ENCODE results near the gene CSMD2. TPM values are rescaled to one million over a fixed set of nuclear protein-coding genes. Genes with fewer than 3 reads are reported as not detected.
A peak's percentile ranks its signal among the peaks of the same experiment; 100 is the strongest.
"Not testable (repeated sequence)": the region's sequence is repeated elsewhere in the genome, so short reads cannot be mapped to it uniquely, and the experiment has no call there.

Gene CSMD2
- total and polyA plus RNA-seq, 2 experiments from 2014 or later = 5.3 to 16.6 TPM

DNA sequence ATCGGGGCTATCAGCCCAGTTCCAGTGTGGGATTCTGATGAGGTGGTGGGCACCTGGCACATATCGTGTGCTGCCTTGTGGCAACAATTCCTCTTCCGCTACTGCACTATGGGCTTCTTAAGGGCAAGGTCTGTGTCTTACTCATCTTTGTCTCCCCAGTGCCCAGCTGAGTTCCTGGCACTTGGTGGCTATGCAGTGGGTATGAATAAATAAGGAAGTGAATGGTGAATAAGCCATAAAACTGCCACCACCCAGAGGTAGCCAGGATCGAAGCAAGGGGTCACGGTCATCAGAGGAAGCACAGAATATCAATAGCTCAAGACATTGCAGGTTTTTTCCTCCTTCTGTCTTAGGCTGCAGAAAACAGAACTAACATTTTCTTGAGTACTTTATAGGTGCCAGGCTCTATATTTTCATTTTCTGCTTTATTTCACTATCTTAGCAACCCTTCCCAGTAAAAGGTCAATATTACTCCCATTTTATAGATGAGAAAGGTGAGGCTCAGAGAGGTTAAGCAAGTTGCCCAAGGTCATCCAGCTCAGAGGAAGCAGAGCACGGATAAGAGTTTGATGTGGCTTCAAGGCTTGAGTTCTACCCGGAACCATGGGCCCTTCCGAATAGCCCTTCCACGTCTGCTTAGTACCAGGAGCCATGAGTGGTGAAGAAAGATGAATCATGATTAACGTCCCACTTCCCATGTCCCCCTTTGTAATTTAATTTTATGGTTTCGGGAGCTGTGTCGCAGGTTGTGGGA, 21.9 kb upstream of the CSMD2 start (continued):
- TF ChIP-seq CTCF (conservative IDR thresholded peaks at IDR 0.05; ENCODE audit: low read depth in 2 of 2) (no peak), EZH2 (IDR thresholded peaks at IDR 0.05; ENCODE audit: low read depth, unreplicated experiment) (no peak), CREB1 (CRISPR knock-in tag; IDR thresholded peaks at IDR 0.05; ENCODE audit: low read depth) (no peak), ETS1 (IDR thresholded peaks at IDR 0.05) (no peak)

GRCh38 chr1:34183381-34183780, 18.4 kb upstream of the CSMD2 start:
- H3K9me3 Mint-ChIP-seq; H3K4me3 Mint-ChIP-seq; H3K27me3 Mint-ChIP-seq (ENCODE audit: insufficient read depth, low read depth, poor library complexity); H3K4me3 ChIP-seq; H2AFZ ChIP-seq; H3K27ac ChIP-seq (ENCODE audit: low read depth); H3K27me3 ChIP-seq (ENCODE audit: insufficient read depth); DNase-seq (ENCODE audit: low spot score); H3K36me3 Mint-ChIP-seq (ENCODE audit: low read depth); H3K9me2 ChIP-seq (ENCODE audit: insufficient read depth); H4K20me1 ChIP-seq (replicated peaks; ENCODE audit: insufficient read depth); H3K27ac Mint-ChIP-seq; ATAC-seq; H3K36me3 ChIP-seq (ENCODE audit: insufficient read depth); H3F3A ChIP-seq (replicated peaks; ENCODE audit: low read depth); H3K79me2 ChIP-seq (replicated peaks; ENCODE audit: insufficient read depth); H3K4me2 ChIP-seq: not testable (repeated sequence)
- H3K4me1 ChIP-seq (ENCODE audit: insufficient read depth) = peaks cover 51% of the 10 kb centered on the region
- H3K4me1 Mint-ChIP-seq = peaks cover 59% of the 10 kb centered on the region

- peaks cover 10% of the 10 kb centered on the region for H3K27me3 Mint-ChIP-seq (ENCODE audit: insufficient read depth, low read depth, poor library complexity)
- TF ChIP-seq, protein P1, sequence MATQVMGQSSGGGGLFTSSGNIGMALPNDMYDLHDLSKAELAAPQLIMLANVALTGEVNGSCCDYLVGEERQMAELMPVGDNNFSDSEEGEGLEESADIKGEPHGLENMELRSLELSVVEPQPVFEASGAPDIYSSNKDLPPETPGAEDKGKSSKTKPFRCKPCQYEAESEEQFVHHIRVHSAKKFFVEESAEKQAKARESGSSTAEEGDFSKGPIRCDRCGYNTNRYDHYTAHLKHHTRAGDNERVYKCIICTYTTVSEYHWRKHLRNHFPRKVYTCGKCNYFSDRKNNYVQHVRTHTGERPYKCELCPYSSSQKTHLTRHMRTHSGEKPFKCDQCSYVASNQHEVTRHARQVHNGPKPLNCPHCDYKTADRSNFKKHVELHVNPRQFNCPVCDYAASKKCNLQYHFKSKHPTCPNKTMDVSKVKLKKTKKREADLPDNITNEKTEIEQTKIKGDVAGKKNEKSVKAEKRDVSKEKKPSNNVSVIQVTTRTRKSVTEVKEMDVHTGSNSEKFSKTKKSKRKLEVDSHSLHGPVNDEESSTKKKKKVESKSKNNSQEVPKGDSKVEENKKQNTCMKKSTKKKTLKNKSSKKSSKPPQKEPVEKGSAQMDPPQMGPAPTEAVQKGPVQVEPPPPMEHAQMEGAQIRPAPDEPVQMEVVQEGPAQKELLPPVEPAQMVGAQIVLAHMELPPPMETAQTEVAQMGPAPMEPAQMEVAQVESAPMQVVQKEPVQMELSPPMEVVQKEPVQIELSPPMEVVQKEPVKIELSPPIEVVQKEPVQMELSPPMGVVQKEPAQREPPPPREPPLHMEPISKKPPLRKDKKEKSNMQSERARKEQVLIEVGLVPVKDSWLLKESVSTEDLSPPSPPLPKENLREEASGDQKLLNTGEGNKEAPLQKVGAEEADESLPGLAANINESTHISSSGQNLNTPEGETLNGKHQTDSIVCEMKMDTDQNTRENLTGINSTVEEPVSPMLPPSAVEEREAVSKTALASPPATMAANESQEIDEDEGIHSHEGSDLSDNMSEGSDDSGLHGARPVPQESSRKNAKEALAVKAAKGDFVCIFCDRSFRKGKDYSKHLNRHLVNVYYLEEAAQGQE (IDR thresholded peaks at IDR 0.05; ENCODE audit: unreplicated experiment) = peak; percentile 51
- TF ChIP-seq STAT1 (IDR thresholded peaks at IDR 0.05; ENCODE audit: unreplicated experiment) = no peak
- no peak for TF ChIP-seq POLR2AphosphoS5 (IDR thresholded peaks at IDR 0.05; ENCODE audit: low read depth)
- no peaks in the 10 kb centered on the region for H3K9me3 Mint-ChIP-seq
Measured at GRCh38 chr1:34178072-34178471, 13.0 kb upstream of the CSMD2 start.

More at GRCh38 chr1:34178072-34178471, 13.0 kb upstream of the CSMD2 start:
- Histone ChIP-seq H3K36me3 (ENCODE audit: insufficient read depth) (no peaks in the 10 kb centered on the region), H4K20me1 (replicated peaks; ENCODE audit: insufficient read depth) (no peaks in the 10 kb centered on the region), H3K27me3 (ENCODE audit: insufficient read depth) (peaks cover 25% of the 10 kb centered on the region), H3K4me2 (peak overlapping the region; percentile 85), H3K9me2 (ENCODE audit: insufficient read depth) (no peaks in the 10 kb centered on the region; the same call in 1 of the 2 replicates), H3K4me1 (ENCODE audit: insufficient read depth) (peaks cover 48% of the 10 kb centered on the region), H2AFZ (no peak overlapping the region), H3K4me3 (no peak overlapping the region), H3K79me2 (replicated peaks; ENCODE audit: insufficient read depth) (no peaks in the 10 kb centered on the region), H3K27ac (ENCODE audit: low read depth) (no peak overlapping the region), H3F3A (replicated peaks; ENCODE audit: low read depth) (no peaks in the 10 kb centered on the region)
- ATAC-seq (peak; percentile 7; the same call in 2 of the 3 replicates), DNase-seq (ENCODE audit: low spot score) (peak; percentile 29)
- Mint-ChIP-seq H3K4me1 (peaks cover 45% of the 10 kb centered on the region), H3K4me3 (peak overlapping the region; percentile 44; the same call in 1 of the 3 replicates), H3K27ac (no peak overlapping the region), H3K36me3 (ENCODE audit: low read depth) (peaks cover 3% of the 10 kb centered on the region; the same call in 1 of the 3 replicates)
